Measurements from ENCODE around the gene SND1.
"Not testable (repeated sequence)": the region's sequence is repeated elsewhere in the genome, so short reads cannot be mapped to it uniquely, and the experiment has no call there.

SND1 gene

GRCh38 chr7:128100225-128100948 lies 448.4 kb downstream of the SND1 start:
- no peak for DNase-seq (ENCODE audit: low spot score)

DNA sequence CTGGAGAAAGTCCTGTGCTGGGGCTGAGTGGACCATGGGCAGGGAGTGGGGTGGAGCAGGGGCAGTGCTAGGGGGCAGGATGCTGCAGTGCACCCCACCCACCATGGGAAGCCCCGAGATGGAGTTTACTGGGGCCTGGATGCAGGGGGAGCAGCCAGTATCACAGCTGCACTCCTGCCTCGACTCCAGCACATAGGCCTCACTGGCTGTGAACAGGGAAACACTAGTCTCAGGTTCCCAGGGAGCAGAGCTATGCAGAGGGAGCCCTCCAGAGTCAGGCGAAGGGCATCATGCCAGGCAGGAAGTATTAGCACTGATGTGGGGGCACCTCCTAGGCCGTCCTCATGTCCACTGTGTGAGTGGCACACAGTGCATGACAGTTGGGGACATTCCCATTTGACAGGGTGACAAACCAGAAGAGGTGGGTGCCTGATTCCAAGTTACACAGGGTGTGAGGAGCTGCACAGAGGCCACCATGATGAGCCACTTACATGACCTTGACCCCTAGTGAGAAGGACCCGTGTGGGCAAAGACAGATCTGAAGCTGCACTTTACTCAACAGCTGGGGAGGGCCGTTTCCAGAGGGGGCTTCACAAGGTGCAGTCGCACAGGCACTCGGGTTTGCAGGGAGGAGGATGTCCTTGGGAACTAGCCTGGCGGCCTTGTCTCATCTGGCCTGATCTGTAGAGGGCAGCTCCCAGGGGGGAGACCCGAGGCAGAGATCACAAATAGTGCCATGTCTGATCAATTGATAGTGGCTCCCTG lies 449.1 kb downstream of the SND1 start:
- no peak for DNase-seq (ENCODE audit: low spot score)

GRCh38 chr7:128102490-128103291 lies 450.7 kb downstream of the SND1 start:
- DNase-seq (ENCODE audit: low spot score): no peak

DNA sequence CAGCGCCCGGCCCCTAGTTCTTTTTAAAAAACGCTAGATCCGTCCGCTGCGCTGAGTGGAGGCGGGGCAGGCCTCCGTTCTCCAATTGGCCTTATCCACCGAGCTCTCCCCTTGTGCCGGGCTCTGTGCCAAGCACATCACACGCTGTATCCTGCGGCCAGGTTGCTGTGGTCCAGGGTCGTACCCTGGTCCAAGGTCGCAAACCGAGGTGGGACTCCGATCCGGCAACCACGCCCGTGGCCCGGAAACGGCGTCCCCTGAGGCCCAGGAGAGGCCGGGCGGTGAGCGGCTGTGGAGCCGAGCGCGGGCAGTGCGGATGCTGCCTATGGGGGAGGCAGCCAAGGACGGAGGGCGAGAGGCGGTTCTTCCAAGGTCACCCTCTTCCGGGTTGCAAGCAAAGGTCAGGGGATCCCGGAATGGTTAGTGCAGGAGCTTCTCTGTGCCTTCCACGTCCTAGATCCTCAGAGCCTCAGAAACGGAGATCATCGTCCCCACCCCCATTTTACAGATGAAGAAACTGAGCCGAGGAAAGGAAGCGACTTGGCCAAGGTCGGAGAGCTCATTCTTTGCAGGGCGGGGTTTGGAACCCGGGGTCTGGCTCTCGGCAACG lies 451.6 kb downstream of the SND1 start:
- peak; percentile 37 for DNase-seq (ENCODE audit: low spot score)

DNA sequence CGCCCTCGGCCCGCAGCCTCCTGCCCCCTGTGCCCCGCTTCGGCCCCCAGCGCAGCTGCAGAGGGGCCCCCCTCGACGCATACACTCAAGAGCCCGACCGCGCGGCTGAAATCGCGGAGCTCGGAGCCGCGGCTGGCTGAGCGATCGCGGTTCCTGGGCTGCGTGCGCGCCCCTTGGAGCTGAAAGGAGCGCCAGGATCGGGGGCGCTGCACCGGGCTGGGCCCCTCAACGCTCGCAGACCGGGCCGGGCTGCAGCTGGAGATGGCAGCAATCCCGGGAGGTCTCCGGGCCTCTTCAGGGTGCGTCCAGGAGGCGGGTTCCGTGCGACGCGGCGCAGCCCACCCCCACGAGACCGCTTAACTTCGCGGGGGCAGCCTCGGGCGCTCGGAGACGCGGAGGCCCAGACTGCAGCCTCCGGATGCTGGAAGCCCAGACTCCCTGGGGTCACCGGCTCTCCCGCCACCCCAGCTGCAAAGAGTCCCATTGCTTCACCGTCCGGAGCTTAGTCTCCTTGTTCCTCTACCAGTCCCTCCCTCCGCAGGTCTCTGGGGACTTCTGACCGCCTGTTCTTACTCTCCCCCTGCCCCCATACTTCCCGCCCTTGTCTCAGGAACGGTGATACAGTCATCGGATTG lies 452.2 kb downstream of the SND1 start:
- DNase-seq (ENCODE audit: low spot score): peak; percentile 41

GRCh38 chr7:128105228-128106022 lies 453.4 kb downstream of the SND1 start:
- no peak for DNase-seq (ENCODE audit: low spot score)

- DNase-seq (ENCODE audit: low spot score): no peak
Observed at GRCh38 chr7:128106821-128107220, 454.8 kb downstream of the SND1 start.

GRCh38 chr7:128107516-128107915 lies 455.5 kb downstream of the SND1 start:
- DNase-seq (ENCODE audit: low spot score): not testable (repeated sequence)

DNA sequence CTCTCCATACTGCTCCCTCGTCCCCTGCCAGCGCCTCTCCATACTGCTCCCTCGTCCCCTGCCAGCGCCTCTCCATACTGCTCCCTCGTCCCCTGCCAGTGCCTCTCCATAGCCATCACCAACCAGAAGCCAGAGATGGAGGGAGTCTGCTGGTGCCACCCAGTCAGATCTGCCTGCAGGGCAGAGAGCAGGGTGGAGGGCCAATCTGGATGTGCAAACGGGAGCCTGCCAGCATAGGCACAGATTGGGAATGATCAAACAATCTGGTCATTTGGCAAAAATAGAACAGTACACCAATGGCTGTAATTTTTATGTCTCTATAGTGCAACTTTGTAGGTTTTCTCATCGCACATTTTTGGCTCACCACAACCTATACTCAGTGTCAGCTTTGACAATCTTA lies 456.1 kb downstream of the SND1 start:
- no peak for DNase-seq (ENCODE audit: low spot score)

- no peak for DNase-seq (ENCODE audit: low spot score)
Observed at GRCh38 chr7:128108641-128109423, 456.8 kb downstream of the SND1 start.

GRCh38 chr7:128109424-128109969 lies 457.5 kb downstream of the SND1 start:
- DNase-seq (ENCODE audit: low spot score): not testable (repeated sequence)

GRCh38 chr7:128110641-128111364 lies 458.8 kb downstream of the SND1 start:
- DNase-seq (ENCODE audit: low spot score): no peak

- DNase-seq (ENCODE audit: low spot score): no peak
Observed at GRCh38 chr7:128112018-128112780, 460.2 kb downstream of the SND1 start.

GRCh38 chr7:128112781-128113221 lies 460.8 kb downstream of the SND1 start:
- DNase-seq (ENCODE audit: low spot score): no peak

DNA sequence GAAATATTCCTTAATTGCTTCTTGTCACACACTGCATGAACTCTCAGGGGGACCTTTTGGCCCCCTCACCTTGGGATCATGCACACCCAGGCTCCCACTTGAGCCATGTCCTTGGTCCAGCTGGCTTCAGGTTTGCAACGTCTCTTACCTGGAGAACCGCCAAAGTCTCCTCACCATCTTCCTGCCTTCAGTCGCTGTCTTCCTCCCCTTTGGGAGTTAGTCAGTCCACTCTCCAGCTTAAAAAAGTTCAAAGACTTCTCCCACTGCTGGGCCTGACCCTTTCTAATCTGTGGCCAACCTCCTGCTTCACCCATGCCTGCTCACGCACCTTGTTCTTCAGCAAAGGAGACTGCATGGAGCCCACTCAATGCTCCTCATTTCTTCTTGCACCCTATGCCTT lies 461.8 kb downstream of the SND1 start:
- DNase-seq (ENCODE audit: low spot score): no peak

DNA sequence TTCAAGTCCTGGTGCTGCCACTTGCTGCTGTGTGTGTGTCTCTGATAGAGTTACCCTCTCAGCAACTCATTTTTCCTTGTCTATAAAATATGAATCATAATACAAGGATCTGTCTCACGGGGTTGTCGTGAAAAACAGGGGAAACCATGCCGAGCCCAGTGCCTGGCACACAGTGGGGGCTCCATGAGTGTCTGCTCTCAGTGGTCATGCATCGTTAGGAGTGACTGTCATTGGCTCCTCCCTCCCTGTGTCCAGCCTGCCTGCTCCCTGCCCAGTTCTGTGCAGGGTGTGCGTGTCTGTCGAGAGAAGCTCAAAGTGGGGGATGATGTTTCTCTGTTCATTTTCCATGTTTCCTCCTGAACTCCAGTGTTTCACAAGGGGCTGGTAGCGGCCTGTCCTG lies 462.8 kb downstream of the SND1 start:
- DNase-seq (ENCODE audit: low spot score): no peak

- peak; percentile 61 for DNase-seq (ENCODE audit: low spot score)
Observed at GRCh38 chr7:128115336-128115820, 463.4 kb downstream of the SND1 start.
